H4 (cell line): ENCODE data around the gene OR4C13. TPM values are rescaled to one million over a fixed set of nuclear protein-coding genes. Genes with fewer than 3 reads are reported as not detected.
"Not testable (repeated sequence)": the region's sequence is repeated elsewhere in the genome, so short reads cannot be mapped to it uniquely, and the experiment has no call there.

Source experiments
- DNase-seq: peaks from one replicate; pipeline ENCODE4 v3.0.0-alpha.2; 2015; ENCODE audit warnings: low spot score
- total RNA-seq: library from RNA; depleted of rRNA; stranded (reverse); fragments of >200 nt; shearing (Covaris generic); gene quantifications from 2 replicates; pipeline ENCODE4 v1.2.3, GENCODE V29; 2014; rRNA removed

OR4C13 gene
- total RNA-seq, result not detected in 2 replicates

DNA sequence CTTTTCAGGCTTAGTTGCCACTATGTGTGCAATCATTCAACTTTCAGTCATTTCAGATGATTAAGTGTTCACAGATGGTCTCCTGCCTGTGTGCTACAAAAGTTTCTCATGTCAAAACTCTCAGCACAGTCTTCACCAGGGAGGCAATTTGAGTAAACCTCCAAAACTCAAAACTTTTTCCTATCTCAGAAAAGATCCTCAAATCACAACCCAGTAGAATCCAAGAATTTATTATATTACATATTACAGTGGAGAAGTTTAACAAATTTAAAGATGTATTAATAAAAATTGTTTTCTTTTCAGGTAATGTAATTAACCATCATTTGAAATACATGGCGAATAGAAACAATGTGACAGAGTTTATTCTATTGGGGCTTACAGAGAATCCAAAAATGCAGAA, at the start of gene OR4C13:
Gene OR4C13, plus strand, starts transcription at position 301 of the 400 bp plus-strand sequence. Its CDS starts 32 bp downstream, at position 333.
- DNase-seq, result no peak

DNA sequence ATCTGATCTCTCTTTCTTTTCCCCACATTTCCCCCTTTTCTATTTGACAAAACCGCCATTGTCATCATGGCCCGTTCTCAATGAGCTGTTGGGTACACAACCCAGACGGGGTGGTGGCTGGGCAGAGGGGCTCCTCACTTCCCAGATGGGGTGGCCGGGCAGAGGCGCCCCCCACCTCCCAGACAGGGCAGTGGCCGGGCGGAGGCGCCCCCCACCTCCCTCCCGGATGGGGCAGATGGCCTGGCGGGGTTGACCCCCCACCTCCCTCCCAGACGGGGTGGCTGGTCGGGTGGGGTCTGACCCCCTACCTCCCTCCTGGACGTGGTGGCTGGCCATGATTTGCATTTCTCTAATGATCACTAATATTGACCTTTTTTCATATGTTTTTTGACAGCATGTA, 40.7 kb upstream of the OR4C13 start:
- DNase-seq, result not testable (repeated sequence)

DNA sequence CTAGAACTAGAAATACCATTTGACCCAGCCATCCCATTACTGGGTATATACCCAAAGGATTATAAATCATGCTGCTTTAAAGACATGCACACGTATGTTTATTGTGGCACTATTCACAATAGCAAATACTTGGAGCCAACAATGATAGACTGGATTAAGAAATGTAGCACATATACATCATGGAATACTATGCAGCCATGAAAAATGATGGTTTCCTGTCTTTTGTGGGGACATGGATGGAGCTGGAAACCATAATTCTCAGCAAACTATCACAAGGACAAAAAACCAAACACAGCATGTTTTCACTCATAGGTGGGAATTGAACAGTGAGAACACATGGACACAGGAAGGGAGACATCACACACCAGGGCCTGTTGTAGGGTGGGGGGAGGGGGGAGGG, 3.5 kb upstream of the OR4C13 start:
- DNase-seq, result not testable (repeated sequence)

DNA sequence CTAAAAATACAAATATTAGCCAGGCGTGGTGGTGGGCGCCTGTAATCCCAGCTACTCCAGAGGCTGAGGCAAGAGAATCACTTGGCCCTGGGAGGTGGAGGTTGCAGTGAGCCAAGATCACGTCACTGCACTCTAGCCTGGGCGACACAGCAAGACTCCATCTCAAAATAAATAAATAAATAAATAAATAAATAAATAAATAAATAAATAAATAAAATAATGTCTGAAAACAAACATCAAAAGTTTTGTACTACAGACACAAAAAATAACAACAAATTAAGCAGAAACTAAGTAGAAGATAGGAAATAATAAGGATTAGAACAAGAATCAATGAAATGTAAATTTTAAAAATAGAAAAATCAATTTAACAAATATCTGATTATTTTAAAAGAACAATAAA, 21.2 kb downstream of the OR4C13 start:
- DNase-seq, result not testable (repeated sequence)

DNA sequence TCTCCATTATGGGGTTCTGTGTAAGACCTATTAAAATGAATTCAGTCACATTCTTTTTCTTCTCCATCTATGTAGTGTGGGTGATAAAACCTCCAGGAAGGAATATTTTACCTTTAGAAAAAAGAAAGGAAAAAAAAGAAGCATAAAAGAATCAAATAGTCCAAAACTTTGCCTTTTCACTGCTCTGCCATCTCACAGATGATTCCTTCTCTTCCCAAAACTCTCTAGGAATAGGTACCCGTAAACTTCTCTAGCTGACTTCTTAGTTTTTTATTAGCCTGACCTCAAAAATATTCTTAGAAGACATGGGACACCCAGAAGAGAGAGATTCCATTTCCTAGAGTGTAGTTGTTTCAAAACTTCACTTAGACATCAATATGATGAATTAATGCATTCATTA, 30.2 kb downstream of the OR4C13 start, which contains the start of gene OR4C12:
Gene OR4C12, minus strand, starts transcription at position 101 of the 400 bp plus-strand sequence. Its CDS starts 34 bp downstream, at position 67.
- not testable (repeated sequence) for DNase-seq

DNA sequence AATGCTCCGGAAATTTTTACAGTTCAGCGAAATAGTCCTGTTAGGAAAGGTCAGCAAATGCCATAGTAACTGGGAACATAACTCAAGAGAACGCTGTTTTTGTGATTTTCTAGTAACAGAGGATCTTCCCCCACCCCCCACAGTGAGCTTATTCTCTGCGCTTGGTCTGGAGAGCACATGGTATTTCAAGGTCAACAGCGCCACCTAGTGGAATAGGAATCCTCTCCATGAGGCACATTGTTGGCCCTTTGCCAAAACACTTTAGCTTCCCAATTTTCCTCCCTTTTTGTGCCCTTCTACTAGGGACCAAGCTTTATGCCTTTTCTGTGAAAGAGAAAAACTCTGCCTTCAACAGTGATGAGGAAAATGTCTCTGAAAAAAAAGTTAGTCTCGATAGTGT, 43.4 kb downstream of the OR4C13 start:
- DNase-seq, result peak; percentile 63

Other genes with a start within 250 kb of the OR4C13 start
- not detected in 2 replicates for gene OR4C12, start 30.1 kb downstream of the OR4C13 start, total RNA-seq
- not detected in 2 replicates for gene OR4C45, start 80.5 kb downstream of the OR4C13 start, total RNA-seq